Measurements from ENCODE around the gene ZBED3. TPM values are rescaled to one million over a fixed set of nuclear protein-coding genes. Genes with fewer than 3 reads are reported as not detected.
"Not testable (repeated sequence)": the region's sequence is repeated elsewhere in the genome, so short reads cannot be mapped to it uniquely, and the experiment has no call there.

The ZBED3 gene
- total RNA-seq, 1 donor, result 1.3 TPM

DNA sequence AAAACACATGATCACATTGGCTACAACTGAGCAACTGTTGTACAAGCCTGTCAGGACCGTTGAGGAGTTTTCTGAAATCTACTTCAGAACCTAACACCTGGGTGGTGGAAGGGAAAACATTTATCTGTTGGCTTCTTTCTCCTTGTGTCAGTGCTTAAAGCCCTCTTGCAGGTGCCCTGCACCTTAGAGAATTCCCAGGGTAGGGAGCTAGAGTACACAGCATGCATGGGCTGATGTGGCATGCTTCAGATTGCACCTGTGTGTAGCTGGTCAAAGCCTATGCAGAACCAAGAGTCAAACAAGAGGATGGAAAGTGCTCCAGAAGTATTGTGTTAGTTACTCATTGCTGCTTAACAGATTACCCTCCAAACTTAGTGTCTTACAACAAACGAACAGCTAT is 33.6 kb upstream of the ZBED3 start:
- H3K4me3 ChIP-seq (ENCODE audit: low read depth, low read length), result no peak overlapping the region
- TF ChIP-seq, protein P1, sequence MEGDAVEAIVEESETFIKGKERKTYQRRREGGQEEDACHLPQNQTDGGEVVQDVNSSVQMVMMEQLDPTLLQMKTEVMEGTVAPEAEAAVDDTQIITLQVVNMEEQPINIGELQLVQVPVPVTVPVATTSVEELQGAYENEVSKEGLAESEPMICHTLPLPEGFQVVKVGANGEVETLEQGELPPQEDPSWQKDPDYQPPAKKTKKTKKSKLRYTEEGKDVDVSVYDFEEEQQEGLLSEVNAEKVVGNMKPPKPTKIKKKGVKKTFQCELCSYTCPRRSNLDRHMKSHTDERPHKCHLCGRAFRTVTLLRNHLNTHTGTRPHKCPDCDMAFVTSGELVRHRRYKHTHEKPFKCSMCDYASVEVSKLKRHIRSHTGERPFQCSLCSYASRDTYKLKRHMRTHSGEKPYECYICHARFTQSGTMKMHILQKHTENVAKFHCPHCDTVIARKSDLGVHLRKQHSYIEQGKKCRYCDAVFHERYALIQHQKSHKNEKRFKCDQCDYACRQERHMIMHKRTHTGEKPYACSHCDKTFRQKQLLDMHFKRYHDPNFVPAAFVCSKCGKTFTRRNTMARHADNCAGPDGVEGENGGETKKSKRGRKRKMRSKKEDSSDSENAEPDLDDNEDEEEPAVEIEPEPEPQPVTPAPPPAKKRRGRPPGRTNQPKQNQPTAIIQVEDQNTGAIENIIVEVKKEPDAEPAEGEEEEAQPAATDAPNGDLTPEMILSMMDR (IDR thresholded peaks at IDR 0.05; ENCODE audit: insufficient read depth, low read depth, low read length), result no peak
- DNase-seq (ENCODE audit: low read depth), result no peak

DNA sequence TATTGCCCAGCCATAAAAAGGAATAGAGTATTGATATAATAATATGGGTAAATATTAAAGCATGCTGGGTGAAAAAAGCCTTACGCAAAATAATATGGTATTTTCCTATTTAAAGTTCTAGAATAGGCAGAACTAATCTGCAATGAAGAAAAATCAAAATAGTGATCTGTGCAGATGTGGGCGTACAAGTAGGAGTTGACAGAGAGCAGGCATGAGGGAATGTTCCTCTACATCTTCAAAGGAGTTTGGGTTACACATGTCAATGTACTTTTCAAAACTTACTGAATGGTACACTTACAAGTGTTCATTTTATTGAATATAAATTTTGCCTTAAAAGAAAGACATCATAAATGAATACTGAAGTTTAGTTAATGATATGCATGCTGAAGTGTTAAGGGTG is 33.0 kb upstream of the ZBED3 start:
- TF ChIP-seq, protein P1 (IDR thresholded peaks at IDR 0.05; ENCODE audit: insufficient read depth, low read depth, low read length), result no peak
- no peak for DNase-seq (ENCODE audit: low read depth)
- H3K4me3 ChIP-seq (ENCODE audit: low read depth, low read length), result no peak overlapping the region

DNA sequence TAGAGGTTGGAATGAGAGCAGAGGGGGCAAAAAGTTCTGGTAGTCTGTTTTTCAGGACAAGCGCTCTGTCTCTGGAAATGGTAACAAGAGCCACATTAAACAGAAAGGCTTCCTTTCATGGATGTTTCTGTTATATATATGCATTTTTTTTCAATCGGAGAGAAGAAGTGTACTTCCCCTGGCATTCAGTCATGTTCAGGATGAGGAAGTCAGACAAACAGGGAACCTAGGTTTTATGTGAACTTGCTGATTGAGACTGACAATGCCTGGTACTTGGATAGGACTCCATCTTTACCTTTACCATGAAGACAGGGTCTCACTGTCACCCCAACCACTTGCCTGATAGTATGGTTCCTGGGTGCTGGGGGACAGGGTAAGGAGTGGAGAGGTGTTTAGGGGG is 30.1 kb upstream of the ZBED3 start:
- DNase-seq (ENCODE audit: low read depth), result no peak
- TF ChIP-seq, protein P1 (IDR thresholded peaks at IDR 0.05; ENCODE audit: insufficient read depth, low read depth, low read length), result no peak
- H3K4me3 ChIP-seq (ENCODE audit: low read depth, low read length), result no peak overlapping the region

DNA sequence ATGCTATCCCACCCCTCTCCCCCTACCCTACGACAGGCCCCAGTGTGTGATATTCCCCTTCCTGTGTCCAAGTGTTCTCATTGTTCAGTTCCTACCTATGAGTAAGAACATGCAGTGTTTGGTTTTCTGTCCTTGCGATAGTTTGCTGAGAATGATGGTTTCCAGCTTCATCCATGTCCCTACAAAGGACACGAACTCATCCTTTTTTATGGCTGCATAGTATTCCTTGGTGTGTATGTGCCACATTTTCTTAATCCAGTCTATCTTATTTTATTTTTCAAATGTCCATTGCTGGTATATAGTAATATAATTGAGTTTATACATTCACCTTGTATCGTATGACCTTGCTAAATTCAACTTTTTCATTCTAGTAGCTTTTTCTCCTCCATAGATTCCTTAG is 19.9 kb upstream of the ZBED3 start:
- not testable (repeated sequence) for H3K4me3 ChIP-seq (ENCODE audit: low read depth, low read length); DNase-seq (ENCODE audit: low read depth)

DNA sequence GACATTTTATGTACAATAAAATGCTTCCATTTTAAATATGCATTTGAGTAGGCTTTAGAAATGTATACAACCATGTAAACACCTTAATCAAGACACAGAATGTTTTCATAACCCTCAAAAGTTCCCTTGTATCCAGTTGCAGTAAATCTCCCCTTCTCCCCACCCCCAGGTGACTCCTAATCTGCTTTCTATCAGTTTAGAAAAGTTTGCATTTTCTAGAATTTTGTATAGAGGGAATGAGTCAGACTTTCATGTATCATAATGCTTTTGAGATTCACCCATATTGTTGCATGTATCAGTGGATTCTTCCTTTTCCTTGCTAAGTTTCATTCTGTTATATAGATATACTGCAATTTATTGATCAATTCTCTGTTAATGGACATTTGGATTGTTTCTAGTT is 17.7 kb upstream of the ZBED3 start:
- DNase-seq (ENCODE audit: low read depth), result no peak
- TF ChIP-seq, protein P1 (IDR thresholded peaks at IDR 0.05; ENCODE audit: insufficient read depth, low read depth, low read length), result no peak
- no peak overlapping the region for H3K4me3 ChIP-seq (ENCODE audit: low read depth, low read length)

DNA sequence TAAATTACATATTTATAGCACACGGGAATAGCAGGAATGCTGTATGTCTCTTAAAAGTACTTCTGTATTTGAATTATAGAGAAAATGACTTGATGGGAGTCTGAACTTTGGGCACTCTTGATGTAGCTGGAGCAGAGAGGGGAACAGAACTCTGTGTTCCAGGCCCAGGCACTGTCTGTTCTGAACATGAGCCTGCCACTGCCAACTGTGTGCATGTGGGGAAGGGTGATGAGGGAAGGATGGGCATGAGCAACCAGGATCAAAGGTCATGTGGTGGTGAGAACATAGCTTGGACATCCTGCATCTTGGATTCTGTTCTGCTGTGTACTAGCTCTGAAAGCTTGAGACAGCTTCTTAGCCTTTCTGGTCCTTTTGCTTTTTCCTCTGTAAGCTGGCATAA is 16.4 kb upstream of the ZBED3 start:
- no peak overlapping the region for H3K4me3 ChIP-seq (ENCODE audit: low read depth, low read length)
- no peak for DNase-seq (ENCODE audit: low read depth)
- TF ChIP-seq, protein P1 (IDR thresholded peaks at IDR 0.05; ENCODE audit: insufficient read depth, low read depth, low read length), result no peak

DNA sequence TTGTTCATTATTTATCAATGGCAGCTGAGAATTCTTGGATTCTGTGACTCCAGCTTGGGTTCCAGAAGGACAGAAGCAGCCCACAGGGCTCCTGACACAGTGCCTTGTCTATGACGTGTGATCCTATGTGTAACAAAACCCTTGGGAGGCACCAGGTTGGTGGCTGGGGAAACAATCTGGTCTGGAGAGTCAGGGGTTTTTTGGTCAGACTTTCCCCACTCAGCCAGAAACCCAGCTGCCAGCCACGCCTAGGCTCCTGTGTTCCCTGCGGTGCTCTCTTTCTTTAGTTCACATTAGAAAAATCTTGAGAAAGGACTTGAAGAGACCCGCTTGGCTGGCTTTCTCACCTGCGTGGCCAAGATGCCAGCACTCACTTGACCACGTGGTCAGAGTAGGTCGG is 15.5 kb upstream of the ZBED3 start:
- TF ChIP-seq, protein P1 (IDR thresholded peaks at IDR 0.05; ENCODE audit: insufficient read depth, low read depth, low read length), result no peak
- DNase-seq (ENCODE audit: low read depth), result no peak
- no peak overlapping the region for H3K4me3 ChIP-seq (ENCODE audit: low read depth, low read length)

Data from fibroblast of villous mesenchyme (primary cell).